SK-N-SH treated with all-trans-retinoic acid at 6 μM for 48 hours (cell line): ENCODE results near the gene TMEM254.

ENCODE experiments used
- ATAC-seq: fragments of 200-7000 bp; cut with Tn5 transposase; 3 replicates; pipeline ENCODE4 v1.9.1; 2020; ENCODE audit warnings: mild to moderate bottlenecking, moderate library complexity
- BACH2 ChIP-seq: fragments of 250-450 bp; sonication (Bioruptor Pico); IDR thresholded peaks from 2 replicates; pipeline ENCODE4 v1.9.0; 2021; ENCODE audit warnings: mild to moderate bottlenecking, borderline replicate concordance
- CREB5 ChIP-seq: fragments of 250-450 bp; sonication (Bioruptor Pico); IDR thresholded peaks from 2 replicates; pipeline ENCODE4 v1.5.1; 2020; ENCODE audit warnings: low read depth, mild to moderate bottlenecking, moderate library complexity
- CSDC2 ChIP-seq: fragments of 250-450 bp; sonication (Bioruptor Pico); IDR thresholded peaks from 2 replicates; pipeline ENCODE4 v1.5.0; 2020; ENCODE audit warnings: mild to moderate bottlenecking, moderate library complexity
- CSRNP3 ChIP-seq: fragments of 250-450 bp; sonication (Bioruptor Pico); IDR thresholded peaks from 2 replicates; pipeline ENCODE4 v1.5.1; 2021; ENCODE audit warnings: mild to moderate bottlenecking, moderate library complexity
- ESRRG ChIP-seq: fragments of 250-450 bp; sonication (Bioruptor Pico); IDR thresholded peaks from 2 replicates; pipeline ENCODE4 v1.6.1; 2021; ENCODE audit warnings: mild to moderate bottlenecking
- GLIS3 ChIP-seq: fragments of 250-450 bp; sonication (Bioruptor Pico); IDR thresholded peaks from 2 replicates; pipeline ENCODE4 v1.5.0; 2020; ENCODE audit warnings: mild to moderate bottlenecking, moderate library complexity
- POU6F1 ChIP-seq: fragments of 250-450 bp; sonication (Bioruptor Pico); IDR thresholded peaks from 2 replicates; pipeline ENCODE4 v1.8.0; 2021; ENCODE audit warnings: low read depth, mild to moderate bottlenecking, moderate library complexity, borderline replicate concordance
- PPARA ChIP-seq: fragments of 250-450 bp; sonication (Bioruptor Pico); IDR thresholded peaks from 2 replicates; pipeline ENCODE4 v1.5.0; 2020; ENCODE audit warnings: mild to moderate bottlenecking, borderline replicate concordance
- RARB ChIP-seq: fragments of 250-450 bp; sonication (Bioruptor Pico); IDR thresholded peaks from 2 replicates; pipeline ENCODE4 v1.8.0; 2021; ENCODE audit warnings: mild to moderate bottlenecking, moderate library complexity
- SNAI2 ChIP-seq: fragments of 250-450 bp; sonication (Bioruptor Pico); IDR thresholded peaks from 2 replicates; pipeline ENCODE4 v1.5.0; 2020; ENCODE audit warnings: mild to moderate bottlenecking, moderate library complexity
- TCF4 ChIP-seq: fragments of 250-450 bp; sonication (Bioruptor Pico); IDR thresholded peaks from 2 replicates; pipeline ENCODE4 v1.8.0; 2021; ENCODE audit warnings: mild to moderate bottlenecking, moderate library complexity, borderline replicate concordance
- TOX ChIP-seq: fragments of 250-450 bp; sonication (Bioruptor Pico); IDR thresholded peaks from 2 replicates; pipeline ENCODE4 v1.8.0; 2021; ENCODE audit warnings: mild to moderate bottlenecking, moderate library complexity, borderline replicate concordance
- TSHZ2 ChIP-seq: fragments of 250-450 bp; sonication (Bioruptor Pico); IDR thresholded peaks from 2 replicates; pipeline ENCODE4 v1.5.0; 2020; ENCODE audit warnings: mild to moderate bottlenecking, moderate library complexity
- ZC3H10 ChIP-seq: fragments of 250-450 bp; sonication (Bioruptor Pico); IDR thresholded peaks from 2 replicates; pipeline ENCODE4 v1.5.1; 2021; ENCODE audit warnings: mild to moderate bottlenecking, moderate library complexity
- ZFP3 ChIP-seq: fragments of 250-450 bp; sonication (Bioruptor Pico); IDR thresholded peaks from 2 replicates; pipeline ENCODE4 v1.5.0; 2020; ENCODE audit warnings: mild to moderate bottlenecking, moderate library complexity
- ZFP30 ChIP-seq: fragments of 450-650 bp; formaldehyde crosslinking; IDR thresholded peaks from 2 replicates; pipeline ENCODE4 v1.5.0; 2022; ENCODE audit warnings: mild to moderate bottlenecking, moderate library complexity
- ZNF70 ChIP-seq: fragments of 450-650 bp; formaldehyde crosslinking; IDR thresholded peaks from 2 replicates; pipeline ENCODE4 v1.5.0; 2020; ENCODE audit warnings: mild to moderate bottlenecking, moderate library complexity
- ZNF8 ChIP-seq: fragments of 450-650 bp; formaldehyde crosslinking; IDR thresholded peaks from 2 replicates; pipeline ENCODE4 v1.5.0; 2020; ENCODE audit warnings: mild to moderate bottlenecking, moderate library complexity

TMEM254 gene

GRCh38 chr10:80077869-80078447, 507 bp upstream of the TMEM254 start:
- TF ChIP-seq TCF4 (no peak), CSRNP3 (no peak), RARB (CRISPR knock-in tag) (no peak), ESRRG (CRISPR knock-in tag) (no peak), ZFP30 (CRISPR knock-in tag) (no peak), ZC3H10 (no peak), SNAI2 (CRISPR knock-in tag) (no peak), ZNF8 (CRISPR knock-in tag) (no peak), BACH2 (CRISPR knock-in tag) (no peak), GLIS3 (no peak), TSHZ2 (CRISPR knock-in tag) (no peak), PPARA (CRISPR knock-in tag) (no peak), ZFP3 (CRISPR knock-in tag) (no peak), CREB5 (CRISPR knock-in tag) (no peak), CSDC2 (CRISPR knock-in tag) (no peak), ZNF70 (CRISPR knock-in tag) (no peak), POU6F1 (CRISPR knock-in tag) (no peak)
- ATAC-seq: peak; percentile 16

GRCh38 chr10:80079312-80079719, 851 bp downstream of the TMEM254 start:
- no peak for ATAC-seq

GRCh38 chr10:80081026-80081425, 2.6 kb downstream of the TMEM254 start:
- TF ChIP-seq RARB (CRISPR knock-in tag) (no peak), TOX (CRISPR knock-in tag) (no peak), ZNF8 (CRISPR knock-in tag) (no peak), CSDC2 (CRISPR knock-in tag) (no peak), CREB5 (CRISPR knock-in tag) (no peak), CSRNP3 (no peak)
- TF ChIP-seq, all 23 proteins: peak for 0
- ATAC-seq: no peak

More at GRCh38 chr10:80079312-80079719, 851 bp downstream of the TMEM254 start:
- no peak for TF ChIP-seq TCF4
- TF ChIP-seq ZNF70 (CRISPR knock-in tag): no peak
- no peak for TF ChIP-seq BACH2 (CRISPR knock-in tag)
- TF ChIP-seq, all 23 proteins: peak for 0
